ENCODE measurements around the gene ACOT7. TPM values are rescaled to one million over a fixed set of nuclear protein-coding genes. Genes with fewer than 3 reads are reported as not detected.
"Not testable (repeated sequence)": the region's sequence is repeated elsewhere in the genome, so short reads cannot be mapped to it uniquely, and the experiment has no call there.

ACOT7 gene
- total RNA-seq, 1 experiment from 2014 or later, result 120 TPM

DNA sequence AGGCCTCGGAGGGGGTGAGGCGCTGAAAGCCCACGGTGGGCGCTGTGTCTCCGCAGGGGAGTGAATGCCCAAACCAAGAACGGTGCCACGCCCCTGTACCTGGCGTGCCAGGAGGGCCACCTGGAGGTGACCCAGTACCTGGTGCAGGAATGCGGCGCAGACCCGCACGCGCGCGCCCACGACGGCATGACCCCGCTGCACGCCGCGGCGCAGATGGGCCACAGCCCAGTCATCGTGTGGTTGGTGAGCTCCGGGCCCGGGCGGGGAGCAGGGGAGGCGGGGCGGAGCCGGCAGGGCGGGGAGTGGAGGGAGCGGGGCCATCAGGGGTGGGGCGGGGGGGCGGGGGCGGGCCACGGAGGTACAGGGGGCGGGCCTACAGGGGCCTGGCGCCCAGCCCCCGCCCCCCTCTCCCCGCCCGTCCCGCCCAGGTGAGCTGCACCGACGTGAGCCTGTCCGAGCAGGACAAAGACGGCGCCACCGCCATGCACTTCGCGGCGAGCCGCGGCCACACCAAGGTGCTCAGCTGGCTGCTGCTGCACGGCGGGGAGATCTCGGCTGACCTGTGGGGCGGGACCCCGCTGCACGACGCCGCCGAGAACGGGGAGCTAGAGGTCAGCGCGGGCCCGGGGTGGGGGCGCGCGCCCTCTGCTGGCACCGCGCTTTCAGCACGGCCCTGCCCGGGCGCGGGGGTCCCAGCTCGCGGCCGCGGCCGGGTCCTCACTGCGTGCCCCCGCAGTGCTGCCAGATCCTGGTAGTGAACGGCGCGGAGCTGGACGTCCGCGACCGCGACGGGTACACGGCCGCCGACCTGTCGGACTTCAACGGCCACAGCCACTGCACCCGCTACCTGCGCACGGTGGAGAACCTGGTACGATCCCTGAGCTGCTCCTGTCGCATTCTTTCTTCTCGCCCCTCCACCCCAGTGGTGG lies 46.9 kb upstream of the ACOT7 start:
- BruUV-seq (replicated peaks), result no TSS peak
- ChIA-PET POLR2A (interaction anchor here (0.7 kb wide), 2 partner anchors 81 to 182 kb away, joined by 3 to 5 read pairs; no protein-coding TSS in a partner anchor), CTCF (interaction anchor here (0.6 to 1.4 kb wide), 9 partner anchors 15 to 189 kb away, joined by 3 to 7 read pairs (median 4); no protein-coding TSS in a partner anchor)
- no peak overlapping the region for H3K27ac ChIP-seq (ENCODE audit: low read length)
- H3K9me3 ChIP-seq (ENCODE audit: control insufficient read depth, insufficient read depth, low read depth, low read length), result no peaks in the 10 kb centered on the region
- TF ChIP-seq SIN3A (IDR thresholded peaks at IDR 0.05; ENCODE audit: borderline replicate concordance, insufficient read depth, low read depth, low read length), result no peak
- TF ChIP-seq TCF7L2 (IDR thresholded peaks at IDR 0.05; ENCODE audit: low read depth, low read length), result no peak
- TF ChIP-seq, protein P1, sequence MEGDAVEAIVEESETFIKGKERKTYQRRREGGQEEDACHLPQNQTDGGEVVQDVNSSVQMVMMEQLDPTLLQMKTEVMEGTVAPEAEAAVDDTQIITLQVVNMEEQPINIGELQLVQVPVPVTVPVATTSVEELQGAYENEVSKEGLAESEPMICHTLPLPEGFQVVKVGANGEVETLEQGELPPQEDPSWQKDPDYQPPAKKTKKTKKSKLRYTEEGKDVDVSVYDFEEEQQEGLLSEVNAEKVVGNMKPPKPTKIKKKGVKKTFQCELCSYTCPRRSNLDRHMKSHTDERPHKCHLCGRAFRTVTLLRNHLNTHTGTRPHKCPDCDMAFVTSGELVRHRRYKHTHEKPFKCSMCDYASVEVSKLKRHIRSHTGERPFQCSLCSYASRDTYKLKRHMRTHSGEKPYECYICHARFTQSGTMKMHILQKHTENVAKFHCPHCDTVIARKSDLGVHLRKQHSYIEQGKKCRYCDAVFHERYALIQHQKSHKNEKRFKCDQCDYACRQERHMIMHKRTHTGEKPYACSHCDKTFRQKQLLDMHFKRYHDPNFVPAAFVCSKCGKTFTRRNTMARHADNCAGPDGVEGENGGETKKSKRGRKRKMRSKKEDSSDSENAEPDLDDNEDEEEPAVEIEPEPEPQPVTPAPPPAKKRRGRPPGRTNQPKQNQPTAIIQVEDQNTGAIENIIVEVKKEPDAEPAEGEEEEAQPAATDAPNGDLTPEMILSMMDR (IDR thresholded peaks at IDR 0.05), result peak; percentile 73
- no peaks in the 10 kb centered on the region for H3K36me3 ChIP-seq (ENCODE audit: control insufficient read depth, insufficient read depth, low read length)
- ATAC-seq (peak; percentile 73), DNase-seq (ENCODE audit: low read depth, low spot score) (no peak)
- peaks cover 14% of the 10 kb centered on the region for H3K4me1 ChIP-seq (ENCODE audit: control insufficient read depth, insufficient read depth, low read length)
- peak overlapping the region; percentile 6 to 29; a peak in 3 of 4 replicates for H3K4me3 ChIP-seq (ENCODE audit: low read depth in 2 of 2, low read length in 2 of 2)
- in situ Hi-C loops (cut with HindIII; ENCODE audit: low pct_unique_long_range_greater_than_20kb, low sequenced_read_pairs), result no loop called here
- intact Hi-C loops (cut with micrococcal nuclease; ENCODE audit: unreplicated experiment), result no loop called here
- no peaks in the 10 kb centered on the region for H3K27me3 ChIP-seq (ENCODE audit: control insufficient read depth, insufficient read depth, low read length)

DNA sequence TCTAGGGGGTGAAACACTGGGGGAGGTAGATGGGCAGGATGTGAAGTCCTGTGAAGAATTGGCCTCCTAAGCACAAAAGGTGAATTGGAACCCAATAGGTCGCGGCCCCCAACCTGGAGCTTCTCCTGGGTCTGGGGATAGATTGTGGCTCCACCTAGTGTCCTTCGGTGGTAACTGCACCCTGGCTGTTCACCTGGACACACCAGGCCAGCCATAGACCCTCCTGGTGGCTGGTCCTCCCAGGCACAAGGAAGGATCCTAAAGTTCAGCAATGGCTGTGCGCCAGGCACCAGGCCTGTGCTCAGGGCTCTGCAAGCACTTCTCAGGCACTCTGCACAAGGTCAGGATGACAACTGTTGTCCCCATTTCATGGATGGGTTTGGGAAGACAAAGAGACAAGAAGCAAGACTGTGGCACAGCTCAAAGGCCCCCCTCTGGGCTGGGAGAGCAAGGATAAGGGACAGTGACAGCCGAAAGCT lies 44.5 kb upstream of the ACOT7 start:
- Histone ChIP-seq H3K4me1 (ENCODE audit: control insufficient read depth, insufficient read depth, low read length) (peaks cover 14% of the 10 kb centered on the region), H3K36me3 (ENCODE audit: control insufficient read depth, insufficient read depth, low read length) (no peaks in the 10 kb centered on the region), H3K27me3 (ENCODE audit: control insufficient read depth, insufficient read depth, low read length) (no peaks in the 10 kb centered on the region), H3K9me3 (ENCODE audit: control insufficient read depth, insufficient read depth, low read depth, low read length) (no peaks in the 10 kb centered on the region), H3K27ac (ENCODE audit: low read length) (no peak overlapping the region), H3K4me3 (ENCODE audit: low read depth in 2 of 2, low read length in 2 of 2) (no peak overlapping the region)
- in situ Hi-C loops (cut with HindIII; ENCODE audit: low pct_unique_long_range_greater_than_20kb, low sequenced_read_pairs), result no loop called here
- no TSS peak for BruUV-seq (replicated peaks)
- CTCF ChIA-PET, result interaction anchor here (1.0 to 2.7 kb wide), 6 partner anchors 12 to 190 kb away, joined by 4 to 35 read pairs (median 9); partner anchors contain the start of gene HES2
- ATAC-seq, result peak; percentile 80
- TF ChIP-seq, protein P1 (IDR thresholded peaks at IDR 0.05), result peak; percentile 97
- no peak for TF ChIP-seq TCF7L2 (IDR thresholded peaks at IDR 0.05; ENCODE audit: low read depth, low read length)
- TF ChIP-seq, protein P2, sequence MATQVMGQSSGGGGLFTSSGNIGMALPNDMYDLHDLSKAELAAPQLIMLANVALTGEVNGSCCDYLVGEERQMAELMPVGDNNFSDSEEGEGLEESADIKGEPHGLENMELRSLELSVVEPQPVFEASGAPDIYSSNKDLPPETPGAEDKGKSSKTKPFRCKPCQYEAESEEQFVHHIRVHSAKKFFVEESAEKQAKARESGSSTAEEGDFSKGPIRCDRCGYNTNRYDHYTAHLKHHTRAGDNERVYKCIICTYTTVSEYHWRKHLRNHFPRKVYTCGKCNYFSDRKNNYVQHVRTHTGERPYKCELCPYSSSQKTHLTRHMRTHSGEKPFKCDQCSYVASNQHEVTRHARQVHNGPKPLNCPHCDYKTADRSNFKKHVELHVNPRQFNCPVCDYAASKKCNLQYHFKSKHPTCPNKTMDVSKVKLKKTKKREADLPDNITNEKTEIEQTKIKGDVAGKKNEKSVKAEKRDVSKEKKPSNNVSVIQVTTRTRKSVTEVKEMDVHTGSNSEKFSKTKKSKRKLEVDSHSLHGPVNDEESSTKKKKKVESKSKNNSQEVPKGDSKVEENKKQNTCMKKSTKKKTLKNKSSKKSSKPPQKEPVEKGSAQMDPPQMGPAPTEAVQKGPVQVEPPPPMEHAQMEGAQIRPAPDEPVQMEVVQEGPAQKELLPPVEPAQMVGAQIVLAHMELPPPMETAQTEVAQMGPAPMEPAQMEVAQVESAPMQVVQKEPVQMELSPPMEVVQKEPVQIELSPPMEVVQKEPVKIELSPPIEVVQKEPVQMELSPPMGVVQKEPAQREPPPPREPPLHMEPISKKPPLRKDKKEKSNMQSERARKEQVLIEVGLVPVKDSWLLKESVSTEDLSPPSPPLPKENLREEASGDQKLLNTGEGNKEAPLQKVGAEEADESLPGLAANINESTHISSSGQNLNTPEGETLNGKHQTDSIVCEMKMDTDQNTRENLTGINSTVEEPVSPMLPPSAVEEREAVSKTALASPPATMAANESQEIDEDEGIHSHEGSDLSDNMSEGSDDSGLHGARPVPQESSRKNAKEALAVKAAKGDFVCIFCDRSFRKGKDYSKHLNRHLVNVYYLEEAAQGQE (IDR thresholded peaks at IDR 0.05; ENCODE audit: insufficient read depth in 1 of 2, low read depth in 2 of 2, low read length in 1 of 2), result no peak
- POLR2A ChIA-PET, result no interaction called here
- intact Hi-C loops (cut with micrococcal nuclease; ENCODE audit: unreplicated experiment), result no loop called here
- no peak for DNase-seq (ENCODE audit: low read depth, low spot score)

DNA sequence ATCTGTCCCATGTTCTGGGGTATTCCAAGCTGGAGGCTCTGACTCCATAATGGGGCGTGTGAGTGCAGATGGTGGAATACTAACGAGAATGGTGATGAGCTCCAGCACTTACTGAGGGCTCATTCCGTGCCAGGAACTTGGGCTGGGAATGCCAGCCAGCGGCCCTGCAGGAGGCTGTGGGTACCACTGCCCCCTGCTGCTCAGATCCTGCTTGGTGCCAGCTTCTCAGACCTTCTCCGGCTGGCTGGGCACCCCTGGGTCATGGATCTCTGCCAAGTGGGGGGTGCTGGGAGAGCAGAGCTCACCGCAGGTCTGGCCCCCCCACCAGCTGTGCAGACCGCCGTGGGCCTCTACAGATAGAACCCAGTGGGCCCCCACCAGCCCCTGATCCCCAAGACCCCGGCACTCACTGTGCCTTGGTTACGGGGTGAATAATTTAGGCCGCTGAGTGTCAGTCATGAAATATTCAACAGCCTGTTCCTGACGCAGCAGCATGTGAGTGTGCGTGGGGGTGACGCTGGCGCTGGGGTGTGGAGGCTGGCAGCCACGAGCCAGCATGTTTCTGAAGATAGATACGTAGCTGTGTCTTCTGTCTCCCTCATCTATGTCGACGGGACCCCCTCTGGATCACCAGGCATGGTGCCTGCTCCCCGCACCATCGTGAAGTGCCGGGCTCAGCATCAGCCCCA lies 43.6 kb upstream of the ACOT7 start:
- BruUV-seq (replicated peaks); in situ Hi-C loops (cut with HindIII; ENCODE audit: low pct_unique_long_range_greater_than_20kb, low sequenced_read_pairs): not testable (repeated sequence)
- ATAC-seq, result peak; percentile 52

DNA sequence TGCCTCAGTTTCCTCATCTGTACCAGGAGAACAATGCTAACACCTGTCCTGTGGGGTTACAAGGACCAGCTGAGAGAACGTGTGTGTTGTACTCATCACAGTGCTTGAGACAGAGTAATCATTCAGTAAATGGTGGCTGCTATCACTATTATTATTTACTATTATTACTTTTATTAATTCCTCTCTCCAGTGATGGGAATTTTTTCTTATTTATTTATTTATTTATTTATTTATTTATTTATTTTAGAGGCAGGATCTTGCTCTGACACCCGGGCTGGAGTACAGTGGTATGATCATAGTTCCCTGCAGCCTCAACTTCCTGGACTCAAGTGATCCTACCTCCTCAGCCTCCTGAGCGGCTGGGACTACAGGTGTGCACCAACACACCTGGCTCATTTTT lies 42.7 kb upstream of the ACOT7 start:
- BruUV-seq (replicated peaks); POLR2A ChIA-PET; H3K9me3 ChIP-seq (ENCODE audit: control insufficient read depth, insufficient read depth, low read depth, low read length); in situ Hi-C loops (cut with HindIII; ENCODE audit: low pct_unique_long_range_greater_than_20kb, low sequenced_read_pairs); H3K4me3 ChIP-seq (ENCODE audit: low read depth in 2 of 2, low read length in 2 of 2); DNase-seq (ENCODE audit: low read depth, low spot score); H3K27me3 ChIP-seq (ENCODE audit: control insufficient read depth, insufficient read depth, low read length); H3K27ac ChIP-seq (ENCODE audit: low read length); H3K36me3 ChIP-seq (ENCODE audit: control insufficient read depth, insufficient read depth, low read length); ATAC-seq; intact Hi-C loops (cut with micrococcal nuclease; ENCODE audit: unreplicated experiment): not testable (repeated sequence)
- peaks cover 14% of the 10 kb centered on the region for H3K4me1 ChIP-seq (ENCODE audit: control insufficient read depth, insufficient read depth, low read length)
- CTCF ChIA-PET, result interaction anchor here (2.1 kb wide), 1 partner anchor 16 kb away, joined by 11 read pairs; the partner anchor contains the start of gene HES2

More for the DNA sequence above, 43.6 kb upstream of the ACOT7 start:
- CTCF ChIA-PET, result interaction anchor here (0.5 to 2.7 kb wide), 11 partner anchors 11 to 198 kb away, joined by 3 to 35 read pairs (median 4); partner anchors contain the start of gene HES2
- intact Hi-C loops (cut with micrococcal nuclease; ENCODE audit: unreplicated experiment); POLR2A ChIA-PET; DNase-seq (ENCODE audit: low read depth, low spot score); H3K27ac ChIP-seq (ENCODE audit: low read length); H3K27me3 ChIP-seq (ENCODE audit: control insufficient read depth, insufficient read depth, low read length); H3K4me3 ChIP-seq (ENCODE audit: low read depth in 2 of 2, low read length in 2 of 2); H3K9me3 ChIP-seq (ENCODE audit: control insufficient read depth, insufficient read depth, low read depth, low read length); H3K36me3 ChIP-seq (ENCODE audit: control insufficient read depth, insufficient read depth, low read length): not testable (repeated sequence)
- H3K4me1 ChIP-seq (ENCODE audit: control insufficient read depth, insufficient read depth, low read length), result peaks cover 14% of the 10 kb centered on the region

Data from Panc1 (cell line).